NCI-H510A (cell line): ENCODE data around the gene KDM8.
A peak's percentile ranks its signal among the peaks of the same experiment; 100 is the strongest.

Source experiments
- DNase-seq: peaks from one replicate; lab custom pipeline; 2025; lab: John Stamatoyannopoulos, UW

KDM8 gene

DNA sequence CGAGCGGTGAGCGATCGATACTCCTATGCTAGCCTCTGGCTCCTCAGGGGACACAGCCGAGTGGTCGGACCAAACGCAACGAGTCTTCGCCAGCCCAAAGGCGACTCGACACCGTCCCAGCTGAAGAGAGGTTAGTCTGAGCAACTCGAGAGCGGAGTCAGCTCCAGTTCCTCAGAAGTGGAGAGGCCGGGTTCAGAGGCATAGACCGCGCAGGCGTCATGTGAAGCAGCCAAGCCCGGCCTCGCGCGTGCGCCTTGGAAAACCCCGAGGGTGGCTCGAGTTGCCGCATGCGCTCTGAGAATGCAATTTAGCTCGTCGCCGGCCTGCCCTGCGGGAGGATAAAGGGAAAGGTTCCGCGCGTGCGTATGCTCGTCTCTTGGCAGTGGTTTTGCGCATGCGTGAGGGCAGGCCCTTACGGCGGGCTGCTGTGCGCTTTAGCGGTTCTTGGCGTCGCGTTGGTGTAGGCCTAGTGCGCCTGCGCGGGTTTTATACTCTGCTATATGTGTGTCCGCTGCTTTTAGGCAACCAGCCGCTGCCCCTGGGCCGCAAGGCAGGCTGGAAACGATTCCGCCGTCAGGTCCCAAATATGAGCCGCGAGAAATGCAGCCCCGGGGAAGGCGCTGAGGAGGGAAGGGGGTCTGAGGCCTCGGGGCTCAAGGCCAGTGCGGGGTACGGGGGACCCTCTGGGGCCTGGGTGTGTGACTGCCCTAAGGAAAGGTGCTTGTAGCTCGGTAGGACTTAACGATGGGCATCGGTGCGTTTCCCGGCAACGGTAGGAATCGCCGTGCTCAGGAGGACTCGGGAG is at the start of gene KDM8:
KDM8 (plus strand) TSS at position 20 of the 805 bp plus-strand sequence. CDS start 6,598 bp downstream, outside the sequence.
- DNase-seq, result peak; percentile 99

DNA sequence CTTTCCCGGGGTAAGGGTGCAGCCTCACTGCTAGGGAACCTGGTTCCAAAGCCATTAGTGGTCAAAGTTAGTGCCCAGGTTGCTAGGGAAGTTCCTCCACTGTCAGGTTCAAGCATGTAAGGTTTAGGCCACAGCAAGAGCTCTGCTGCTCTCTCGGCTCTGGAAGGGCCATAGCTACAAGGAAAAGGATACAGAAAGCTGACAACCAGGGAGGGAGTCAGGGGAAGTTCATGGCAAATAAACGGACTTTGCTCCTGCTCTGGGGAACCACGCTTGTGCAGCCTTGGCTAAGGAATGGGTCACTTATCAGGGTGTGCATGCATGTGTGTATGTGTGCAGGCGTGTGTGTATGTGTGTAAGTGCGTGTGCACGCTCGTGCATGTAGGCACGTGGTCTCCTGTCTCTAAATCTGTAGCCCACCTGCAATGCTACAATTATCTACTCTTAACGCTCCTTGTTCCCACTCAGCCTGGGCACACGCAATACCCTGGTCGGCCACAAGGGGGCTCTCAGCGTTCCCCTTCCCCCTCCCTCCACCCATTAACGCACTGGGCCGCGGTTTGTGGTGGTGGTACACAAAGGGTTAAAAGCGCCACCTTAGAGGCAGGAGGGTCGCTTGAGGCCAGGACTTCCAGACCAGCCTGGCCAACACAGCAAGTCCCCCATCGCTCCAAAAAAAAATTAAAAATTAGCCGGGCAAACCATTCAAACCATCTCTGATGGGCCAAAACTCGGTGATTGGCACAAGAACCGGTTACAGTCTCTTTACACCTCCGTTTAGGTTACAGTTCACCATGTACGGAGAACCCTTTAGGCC is 48.4 kb upstream of the KDM8 start:
- no peak for DNase-seq

DNA sequence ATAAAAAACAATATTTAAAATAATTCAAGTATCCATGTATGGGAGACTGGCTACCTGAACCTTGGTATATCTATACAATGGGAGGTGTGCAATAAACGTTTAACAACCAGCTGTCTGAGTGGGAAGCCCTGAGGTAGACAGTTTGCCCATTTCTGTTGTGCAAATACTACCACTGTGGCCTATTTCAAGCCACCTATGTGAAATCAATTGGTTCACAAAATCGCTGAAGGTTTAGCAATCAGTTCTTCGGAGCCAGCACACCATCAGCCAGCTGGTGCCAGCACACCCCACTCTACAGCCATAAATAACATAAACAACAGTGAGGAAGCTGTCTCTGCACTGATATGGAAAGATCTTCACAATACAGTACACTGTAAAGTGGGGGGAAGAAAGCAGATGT is 46.7 kb upstream of the KDM8 start:
- DNase-seq, result no peak

DNA sequence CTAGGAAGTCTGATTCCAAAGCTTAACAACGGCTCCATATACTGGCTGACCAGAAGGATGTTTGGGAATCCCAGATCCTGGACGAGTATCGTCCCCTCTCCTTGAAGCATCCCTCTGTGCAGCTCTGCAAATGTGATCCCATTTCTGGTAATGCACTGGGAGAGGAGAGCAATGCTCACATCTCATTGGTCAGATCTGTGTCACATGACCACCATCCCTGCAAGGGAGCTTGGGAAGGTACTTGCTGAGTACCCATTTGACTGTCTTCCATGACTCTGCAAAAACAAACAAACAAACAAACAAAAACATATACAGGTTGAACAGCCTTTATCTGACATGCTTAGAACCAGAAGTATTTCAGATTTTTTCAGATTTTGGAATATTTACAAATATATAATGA is 41.9 kb upstream of the KDM8 start:
- DNase-seq, result no peak

DNA sequence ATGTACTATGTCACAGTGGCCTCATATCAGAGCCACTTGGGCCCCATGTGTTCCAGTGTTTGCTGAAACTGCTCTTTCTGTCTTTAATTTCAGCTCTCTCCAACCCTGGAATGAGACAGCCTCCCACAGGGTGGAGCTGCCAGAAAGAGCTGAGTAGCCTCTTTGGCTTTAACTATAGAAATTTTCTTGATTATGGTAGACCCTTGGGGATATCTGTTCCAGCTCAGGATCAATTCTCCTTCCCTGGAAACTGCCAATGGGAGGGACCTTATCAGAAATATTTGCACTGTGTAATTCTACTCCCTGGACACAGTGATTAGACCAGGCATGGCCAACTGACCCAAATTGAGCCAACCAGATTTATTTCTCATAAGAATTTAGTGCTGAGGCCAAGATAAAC is 39.0 kb upstream of the KDM8 start:
- no peak for DNase-seq

DNA sequence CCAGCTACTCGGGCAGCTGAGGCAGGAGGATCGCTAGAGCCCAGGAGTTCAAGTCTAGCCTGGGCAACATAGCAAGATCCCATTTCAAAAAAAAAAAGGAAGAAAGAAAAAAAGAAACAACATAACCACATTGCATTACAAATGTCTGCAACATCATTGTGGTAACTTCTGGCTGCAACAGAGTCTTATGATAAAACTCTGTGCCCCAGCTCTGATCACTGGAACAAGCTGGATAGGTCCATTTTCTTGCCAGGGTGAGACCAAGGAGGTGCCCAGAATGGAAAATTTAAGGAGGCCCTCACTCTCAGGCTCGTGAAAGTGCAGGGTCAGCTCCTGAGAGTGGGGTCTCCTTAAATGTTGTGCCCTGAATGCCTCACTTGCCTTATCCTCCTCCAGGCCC is 37.8 kb upstream of the KDM8 start:
- DNase-seq, result no peak

DNA sequence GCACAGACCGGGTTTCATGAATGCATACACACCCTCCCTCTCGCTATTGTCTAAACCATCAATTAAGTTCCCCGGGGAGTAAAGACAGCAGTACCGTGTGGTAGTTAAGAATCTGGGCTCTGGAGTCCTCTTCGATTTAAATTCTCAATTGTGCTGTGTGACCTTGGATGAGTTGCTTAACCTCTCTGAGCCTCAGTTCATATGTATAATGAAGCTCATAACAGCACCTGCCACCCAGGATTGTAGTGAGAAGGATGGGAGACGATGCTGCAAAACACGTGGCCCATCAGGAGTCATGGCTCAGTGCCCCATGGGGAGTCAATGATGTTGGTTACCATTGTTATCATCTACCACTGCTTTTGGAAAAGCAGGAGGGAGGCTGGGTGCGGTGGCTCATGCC is 34.5 kb upstream of the KDM8 start:
- DNase-seq, result no peak

DNA sequence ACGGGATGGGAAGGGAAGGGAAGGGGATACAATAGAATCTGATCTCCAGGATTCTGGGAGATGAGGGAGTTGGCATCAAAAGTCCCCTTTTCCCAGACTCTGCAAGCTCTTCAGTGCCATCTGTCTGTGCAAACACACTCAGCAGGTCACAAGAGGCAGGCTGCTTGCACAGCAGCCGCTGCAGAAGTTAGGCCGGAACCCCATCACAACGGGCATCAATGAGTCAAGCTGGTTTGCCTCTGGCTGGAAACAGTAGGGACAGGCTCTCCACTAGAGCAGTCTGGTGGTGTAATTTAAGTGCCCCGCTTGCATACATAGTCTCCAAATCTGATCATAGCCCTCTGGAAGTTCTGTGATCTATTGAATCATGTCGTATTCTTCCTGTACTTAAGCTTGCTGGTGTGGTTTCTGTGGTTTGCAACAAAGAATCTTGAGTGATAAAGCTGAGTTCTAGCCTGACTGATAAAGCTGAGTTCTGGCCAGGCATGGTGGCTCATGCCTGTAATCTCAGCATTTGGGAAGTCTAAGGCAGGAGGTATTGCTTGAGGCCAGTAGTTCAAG is 33.7 kb upstream of the KDM8 start:
- DNase-seq, result peak; percentile 71

DNA sequence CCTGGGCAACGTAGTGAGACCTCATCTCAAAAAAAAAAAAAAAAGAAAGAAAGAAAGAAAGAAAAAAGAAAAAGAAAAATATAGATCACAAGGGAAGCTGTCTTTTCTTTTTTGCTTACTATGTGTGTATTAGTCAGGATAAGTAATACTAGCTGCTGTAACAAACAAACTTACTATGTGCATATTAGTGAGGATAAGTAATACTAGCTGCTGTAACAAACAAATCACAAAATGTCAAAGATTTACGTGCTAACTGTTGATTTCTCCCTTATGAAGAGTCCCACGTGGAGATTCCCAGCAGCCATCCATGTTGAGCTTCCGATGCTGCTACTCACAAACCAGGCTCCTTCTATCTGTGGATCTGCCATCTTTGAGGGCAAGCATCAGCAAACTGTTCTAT is 31.7 kb upstream of the KDM8 start:
- no peak for DNase-seq

DNA sequence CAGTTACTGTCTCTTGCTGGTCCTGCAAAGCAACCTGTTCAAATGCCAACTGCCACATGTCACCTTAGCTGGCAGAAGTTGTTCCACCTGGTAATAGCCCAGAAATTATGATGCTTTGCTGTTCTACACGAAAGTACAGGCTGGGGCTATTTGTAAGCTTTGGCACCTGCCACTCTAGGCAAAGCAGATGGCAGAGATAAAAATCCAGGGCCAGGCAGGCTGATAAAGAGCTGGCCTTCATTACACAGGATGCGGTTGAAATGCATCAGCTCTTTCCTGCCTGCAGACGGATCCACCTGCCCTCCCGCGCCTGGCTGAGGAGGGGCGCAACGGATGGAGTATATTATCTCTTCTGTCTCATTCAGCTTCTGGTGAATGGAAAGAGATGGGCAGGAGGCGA is 29.3 kb upstream of the KDM8 start:
- peak; percentile 67 for DNase-seq

DNA sequence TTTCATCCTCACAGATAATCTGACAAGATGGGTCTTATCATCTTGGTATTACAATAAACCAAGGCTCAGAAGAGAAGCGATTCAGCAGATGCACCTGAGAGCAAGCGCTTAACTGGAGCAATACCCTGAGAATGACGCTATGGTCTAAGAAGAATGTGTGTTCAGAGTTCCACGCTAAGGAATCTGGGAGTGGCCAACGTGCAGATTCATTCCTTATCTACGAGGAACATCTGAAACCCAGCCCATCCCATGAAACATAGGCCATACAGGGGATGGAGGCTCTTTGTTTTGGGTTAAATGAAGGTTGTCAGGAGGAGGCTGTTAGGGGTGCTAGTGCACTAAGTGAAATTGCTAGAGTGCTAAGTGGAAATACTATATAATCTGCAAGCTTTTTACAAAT is 28.5 kb upstream of the KDM8 start:
- no peak for DNase-seq

DNA sequence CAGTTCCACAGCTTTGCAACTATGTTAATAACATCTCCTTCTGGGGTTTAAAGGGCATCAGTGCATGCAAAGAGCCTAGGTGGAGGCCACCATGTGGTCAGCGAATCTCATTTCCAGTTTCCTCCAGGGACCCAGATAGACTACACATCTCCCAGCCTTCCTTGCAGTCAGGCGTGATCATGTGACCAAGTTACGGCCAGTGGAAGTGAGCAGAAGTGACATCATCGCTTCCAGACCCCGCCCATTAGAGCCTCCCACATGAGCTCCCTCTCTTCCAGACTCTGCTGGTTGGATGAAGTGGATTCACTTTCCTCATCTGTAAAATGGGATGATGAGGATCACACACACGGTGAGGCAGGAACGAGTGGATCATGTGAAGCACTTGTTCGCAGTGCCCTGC is 27.4 kb upstream of the KDM8 start:
- no peak for DNase-seq

DNA sequence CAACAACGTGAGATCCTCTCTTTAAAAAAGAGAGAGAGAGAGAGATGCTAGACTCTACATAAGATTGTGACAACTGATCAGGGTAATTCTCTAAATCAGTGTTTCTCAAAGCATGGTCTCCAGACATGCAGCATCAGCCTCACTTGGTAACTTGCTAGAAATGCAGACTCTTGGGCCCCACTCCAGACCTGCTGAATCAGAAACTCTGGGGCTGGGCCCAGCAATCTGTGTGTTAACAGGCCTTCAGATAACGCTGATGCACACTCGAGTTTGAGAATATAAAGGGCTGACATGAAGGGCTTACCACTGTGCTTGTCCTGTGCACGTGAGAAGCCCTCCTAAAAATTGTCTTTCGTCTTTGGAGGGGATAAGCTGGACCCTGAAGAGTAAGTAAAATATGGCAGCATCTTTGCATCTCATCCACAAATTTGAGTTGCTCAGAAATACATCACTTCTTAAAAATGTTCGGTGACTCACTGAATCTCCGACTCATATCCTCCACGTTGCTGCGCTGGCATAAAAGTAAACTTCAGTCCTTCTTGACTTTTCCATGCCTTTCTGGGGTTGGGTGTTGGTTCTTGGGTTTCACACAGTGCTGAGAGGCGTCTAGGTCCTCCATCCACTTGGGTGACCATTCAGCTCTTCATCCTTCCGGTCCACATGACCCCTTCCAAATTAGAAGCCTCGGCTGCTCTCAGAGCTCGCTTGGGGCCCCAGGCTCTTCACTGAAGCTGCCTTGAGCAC is 26.1 kb upstream of the KDM8 start:
- DNase-seq, result no peak

DNA sequence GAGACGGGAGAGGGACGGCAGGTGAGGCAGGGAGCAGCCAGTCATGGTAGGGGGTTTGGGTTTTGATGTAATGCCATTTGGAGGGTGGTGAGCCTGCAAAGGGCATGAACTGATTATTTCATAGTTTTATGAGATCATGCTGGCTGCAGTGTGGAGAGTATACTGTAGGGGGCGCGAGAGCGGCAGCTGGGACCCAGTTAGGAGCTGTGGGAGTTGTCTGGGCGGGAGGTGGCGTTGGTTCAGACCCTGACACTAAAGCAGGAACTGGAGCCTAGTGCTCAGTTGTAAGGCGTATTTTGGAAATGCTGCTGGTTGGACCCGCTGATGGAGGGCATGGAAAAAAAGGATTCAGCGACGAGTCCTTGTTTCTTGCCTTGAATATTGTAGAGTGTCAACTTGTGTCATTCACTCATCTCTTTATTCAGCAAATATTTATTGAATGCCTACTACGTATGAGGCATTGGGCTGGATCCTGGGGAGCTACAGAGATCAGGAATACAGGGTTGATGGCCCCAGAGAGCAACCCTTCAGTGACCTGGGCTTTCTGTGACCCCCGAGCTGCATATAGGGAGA is 23.7 kb upstream of the KDM8 start:
- DNase-seq, result no peak

DNA sequence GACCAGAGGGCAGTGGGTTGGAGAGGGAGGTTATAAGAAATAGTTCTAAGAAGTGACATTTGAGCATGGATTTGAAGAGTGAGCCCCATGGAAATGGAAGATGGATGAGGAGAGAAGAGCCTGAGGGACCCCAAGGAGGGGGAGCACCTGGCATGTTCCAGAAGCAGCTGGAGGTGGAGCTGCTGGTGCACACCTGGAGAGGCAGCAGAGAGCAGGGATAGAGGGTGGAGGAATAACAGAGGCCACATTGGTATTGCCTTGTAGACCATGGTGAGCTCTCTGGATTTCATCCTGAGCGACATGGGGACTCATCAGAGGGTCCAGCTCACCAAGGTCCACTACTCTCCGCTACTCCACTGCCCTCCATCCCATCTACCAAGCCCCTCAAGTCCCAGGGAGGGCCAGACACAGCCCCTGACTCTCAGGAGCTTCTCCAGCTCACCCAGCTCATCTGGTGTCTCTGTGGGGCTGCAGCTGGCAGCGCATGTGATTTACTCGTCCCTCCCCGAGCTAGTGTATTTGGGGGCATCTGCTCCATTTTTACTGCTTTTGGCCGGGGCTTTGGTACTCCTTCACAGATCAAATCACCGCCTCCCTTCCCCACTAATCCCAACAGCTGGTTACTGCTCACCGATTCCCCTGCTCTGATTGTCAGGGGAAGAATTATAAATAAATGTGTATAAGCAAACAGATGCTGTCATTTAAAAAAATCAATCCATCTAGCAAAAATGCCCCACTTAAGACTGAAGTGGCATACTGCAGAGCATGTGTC is 22.1 kb upstream of the KDM8 start:
- no peak for DNase-seq

DNA sequence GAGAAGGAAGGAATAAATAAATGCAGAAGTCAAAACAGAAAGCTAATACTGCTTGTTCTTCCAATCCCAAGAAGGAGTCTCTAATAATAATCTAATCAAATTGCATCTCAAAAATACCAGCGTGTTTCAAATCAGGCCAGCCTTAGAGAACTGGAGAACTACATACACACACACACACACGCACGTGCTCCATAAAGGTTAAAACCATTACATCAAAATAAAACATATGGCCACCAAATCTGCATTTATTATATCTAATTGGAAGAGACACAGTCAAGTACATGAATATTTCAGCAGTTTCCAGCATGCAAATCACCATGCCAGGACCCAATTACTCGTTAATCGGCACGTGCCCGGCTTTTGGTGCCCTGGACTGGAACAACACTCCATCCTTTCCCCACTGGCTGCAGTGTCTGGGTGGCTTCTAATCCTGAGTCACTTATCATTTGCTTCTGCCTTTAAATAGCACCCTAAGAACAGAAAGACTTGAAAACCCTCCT is 20.4 kb upstream of the KDM8 start:
- no peak for DNase-seq

DNA sequence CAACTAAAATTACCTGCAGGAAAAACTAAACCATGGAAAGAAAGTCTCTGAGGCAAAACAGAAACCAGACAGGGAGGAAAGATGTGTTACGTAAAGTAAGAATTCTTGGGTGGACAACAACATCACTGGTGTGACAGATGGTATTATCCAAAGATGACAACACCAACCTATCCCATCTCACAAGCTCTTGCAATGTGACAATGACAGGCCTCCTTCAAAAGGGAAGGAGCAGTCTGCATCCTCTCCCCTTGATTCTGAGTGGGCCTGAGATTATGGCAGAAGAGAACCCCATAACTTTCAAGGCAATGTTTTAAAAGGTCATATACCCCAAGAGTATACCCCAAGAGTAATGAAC is 17.6 kb upstream of the KDM8 start:
- no peak for DNase-seq

DNA sequence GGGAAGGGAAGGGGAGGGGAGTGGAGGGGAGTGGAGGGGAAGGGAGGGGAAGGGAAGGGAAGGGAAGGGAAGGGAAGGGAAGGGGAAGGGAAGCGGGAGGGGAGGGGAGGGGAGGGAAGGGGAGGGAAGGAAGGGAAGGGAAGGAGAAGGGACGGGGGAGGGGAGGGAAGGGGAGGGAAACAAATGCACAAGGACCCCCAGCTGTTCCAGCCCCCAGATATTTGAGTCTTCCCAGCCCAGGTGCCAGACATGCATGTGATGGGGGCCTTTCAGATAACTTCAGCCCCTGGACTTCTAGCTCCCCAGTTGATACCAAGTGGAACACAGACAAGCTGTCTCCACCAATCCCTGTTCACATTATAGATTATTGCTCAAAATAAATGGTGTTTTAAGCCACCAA is 14.7 kb upstream of the KDM8 start:
- DNase-seq, result no peak

DNA sequence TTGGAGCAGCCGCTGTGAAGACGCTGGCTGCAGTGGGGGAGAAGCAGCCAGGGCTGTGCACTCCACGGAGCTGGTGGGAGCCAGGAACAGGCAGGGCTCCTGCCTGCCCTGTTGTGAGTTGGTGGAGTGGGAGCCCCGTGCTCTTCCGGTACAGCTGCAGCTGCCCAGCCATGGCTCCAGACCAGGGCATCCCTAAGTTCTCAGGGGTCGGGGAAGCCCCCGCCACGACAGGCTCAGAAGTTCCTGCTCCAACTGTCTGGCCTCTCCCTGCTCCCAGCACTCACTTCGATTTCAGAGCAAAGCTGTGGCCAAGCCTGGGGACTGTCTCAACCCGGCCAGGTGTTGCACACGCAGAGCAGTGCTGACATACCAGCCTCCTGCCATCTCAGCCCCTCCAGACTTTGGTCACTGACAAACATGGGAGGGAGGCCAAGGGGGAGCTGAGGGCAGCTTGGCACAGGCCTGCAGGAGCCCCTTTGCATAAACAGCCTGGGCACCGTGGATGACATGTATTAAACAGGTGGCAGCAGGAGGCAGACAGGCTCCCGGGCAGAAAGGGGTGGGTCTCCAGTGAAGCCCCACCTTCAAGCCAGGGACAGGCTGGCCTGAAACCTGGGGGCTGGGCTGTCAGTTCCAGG is 13.9 kb upstream of the KDM8 start:
- no peak for DNase-seq

DNA sequence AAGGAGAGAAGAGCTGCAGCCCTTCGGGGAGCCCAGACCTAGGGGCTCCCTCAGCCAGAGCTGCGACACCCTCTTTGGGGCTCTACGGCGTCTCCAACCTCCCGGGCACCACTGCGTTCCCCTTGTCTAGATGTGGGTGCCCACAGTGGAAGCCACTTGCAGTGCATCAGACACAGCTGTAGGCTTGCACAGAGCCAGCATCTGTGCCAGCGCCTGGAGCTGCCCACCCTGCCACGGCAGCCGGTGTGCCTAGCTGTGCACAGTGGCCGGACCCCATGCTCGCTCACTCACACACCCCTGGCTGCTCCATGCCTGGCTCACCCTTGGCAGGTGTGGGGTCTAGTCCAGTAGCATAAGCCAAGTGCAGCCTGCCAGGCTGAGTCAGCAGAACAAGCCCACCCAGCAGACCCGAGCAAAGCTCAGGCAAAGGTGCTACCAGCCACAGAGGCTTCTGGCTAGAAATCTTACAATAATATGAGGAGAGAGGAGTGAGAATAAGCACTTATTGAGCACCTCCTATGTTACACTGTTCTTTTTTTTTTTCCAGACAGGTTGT is 12.9 kb upstream of the KDM8 start:
- no peak for DNase-seq
